GM13977 (cell line): ENCODE measurements around the gene KCNIP2.

Experiments
- DNase-seq: peaks from one replicate; pipeline ENCODE4 v3.0.0; 2012; ENCODE audit warnings: low spot score
- CTCF ChIP-seq: IDR thresholded peaks from 2 replicates; pipeline ENCODE4 v1.5.1; 2012; ENCODE audit warnings: mild to moderate bottlenecking, control low read depth; ENCODE audit not compliant: insufficient read depth; ENCODE audit errors: extremely low read depth, missing control alignments
- in situ Hi-C: fragments of 300-500 bp; cut with MboI; formaldehyde crosslinking; loops from one replicate; pipeline ENCODE4 v1.12.0; 2022; ENCODE audit warnings: low sequenced_read_pairs, low pct_unique_long_range_greater_than_20kb, mixed read lengths, inconsistent platforms; ENCODE audit not compliant: unreplicated experiment

KCNIP2 gene

DNA sequence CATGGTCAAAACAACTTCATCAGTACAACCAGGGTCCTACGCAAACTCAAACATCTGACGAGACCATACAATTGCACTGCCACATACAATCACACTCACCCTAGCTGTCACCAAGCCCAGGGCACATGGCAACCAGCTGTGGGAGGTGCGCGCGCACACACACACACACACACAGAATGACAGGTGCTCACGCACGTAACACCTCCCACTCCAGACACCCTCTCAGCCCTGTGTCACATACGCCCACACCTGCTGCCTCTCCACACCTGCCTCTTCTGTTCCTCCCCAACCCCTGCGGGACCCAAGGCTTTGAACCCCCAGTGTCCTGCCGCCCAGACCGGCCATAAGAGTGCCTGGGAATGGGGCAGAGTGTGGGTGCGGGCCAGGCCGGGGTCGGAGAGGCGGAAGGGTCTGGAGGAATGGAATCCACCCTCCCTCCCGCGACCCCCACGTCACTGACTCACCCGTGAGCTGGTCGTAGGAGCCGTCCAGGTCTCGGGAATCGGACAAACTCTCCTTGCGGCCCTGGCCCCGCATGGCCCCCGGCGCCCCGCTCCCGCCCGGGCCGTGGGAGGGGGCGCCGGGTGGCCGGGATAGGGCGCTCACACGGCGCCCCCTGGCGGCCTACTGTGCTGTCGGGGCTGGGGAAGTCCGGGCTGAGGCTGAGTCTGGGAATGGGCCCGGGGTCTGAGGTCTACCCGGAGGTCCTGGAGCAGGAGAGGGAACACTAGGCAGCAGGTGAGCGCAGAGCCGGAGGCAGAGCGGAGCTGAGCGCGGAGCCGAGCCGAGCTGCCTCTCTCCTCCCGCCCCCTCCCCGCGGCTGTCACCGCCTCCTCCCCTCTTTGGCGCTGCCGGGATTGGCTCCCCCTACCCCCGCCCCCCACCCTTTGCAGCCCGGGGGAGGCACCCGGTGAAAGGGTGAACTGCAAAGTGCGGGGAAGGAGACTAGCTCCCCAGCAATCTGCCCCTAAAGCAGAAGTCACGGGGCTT, at the start of gene KCNIP2:
KCNIP2 (minus strand) TSS at position 769 of the 990 bp plus-strand sequence; CDS start at position 537, 232 bp downstream.
- peak; percentile 91 for DNase-seq
- TF ChIP-seq CTCF = peak; percentile 72

DNA sequence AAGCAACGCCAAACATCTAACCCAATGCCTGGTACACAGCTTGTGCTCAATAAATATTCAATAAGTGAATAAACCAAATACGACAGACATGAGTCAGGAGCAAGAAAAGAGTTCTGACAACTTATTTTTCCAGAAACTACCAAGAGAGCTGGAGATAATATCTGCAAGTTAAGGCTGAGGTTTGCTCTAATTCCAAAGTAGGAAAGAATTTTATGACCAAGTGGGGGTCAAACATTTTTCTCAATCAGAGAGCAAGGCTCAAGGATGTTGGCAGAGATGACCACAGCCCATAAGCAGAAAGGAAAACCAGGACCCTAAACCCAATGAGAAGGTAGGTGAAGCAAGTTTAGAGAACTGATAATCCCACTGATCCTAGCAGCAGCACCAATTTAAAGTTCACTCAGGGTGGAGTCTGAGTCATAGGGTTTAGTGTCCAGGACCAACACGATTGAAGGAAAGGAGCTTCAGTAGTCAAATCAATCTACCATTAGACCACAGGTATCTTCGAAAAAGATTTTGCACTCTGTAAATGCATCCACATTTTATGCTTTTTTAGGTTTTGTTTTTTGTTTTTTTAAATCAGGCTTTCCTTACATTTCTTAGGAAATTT, 49.3 kb upstream of the KCNIP2 start:
- in situ Hi-C loops = loop anchor here (10.0 kb wide), 2 partner anchors 48 to 112 kb away; partner anchors contain the start of gene KCNIP2
- DNase-seq = no peak
- TF ChIP-seq CTCF = no peak

More for the DNA sequence above, at the start of gene KCNIP2:
- in situ Hi-C loops = loop anchor here (10.0 kb wide), 1 partner anchor 51 kb away; no protein-coding TSS in a partner anchor

GRCh38 chr10:101889256-101890210, 45.9 kb upstream of the KCNIP2 start:
- in situ Hi-C loops = loop anchor here (10.0 kb wide), 2 partner anchors 45 to 115 kb away; partner anchors contain the start of gene KCNIP2

GRCh38 chr10:101888251-101888949, 44.8 kb upstream of the KCNIP2 start:
- DNase-seq = no peak
- TF ChIP-seq CTCF = no peak
- in situ Hi-C loops = no loop called here

More at GRCh38 chr10:101889256-101890210, 45.9 kb upstream of the KCNIP2 start:
- TF ChIP-seq CTCF = peak; percentile 83
- DNase-seq = peak; percentile 65

DNA sequence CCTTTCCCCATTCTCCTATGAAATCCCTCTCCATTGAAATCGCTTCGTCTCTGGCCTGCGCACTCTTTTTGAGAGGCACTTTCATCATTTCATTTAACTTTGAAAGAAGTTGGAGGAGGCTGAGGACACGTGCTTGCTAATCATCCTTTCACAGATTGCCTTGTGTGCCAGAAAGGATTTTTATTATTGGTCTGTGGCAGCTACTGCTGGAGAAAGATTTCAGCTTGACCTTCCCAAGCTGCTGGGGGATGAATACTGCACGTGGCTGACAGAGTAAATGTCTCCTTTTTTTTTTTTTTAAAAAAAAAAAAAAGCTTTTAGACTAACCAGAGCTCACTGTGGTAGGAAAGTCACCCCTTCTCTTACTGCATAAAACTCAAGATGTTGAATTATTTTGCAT, 44.2 kb upstream of the KCNIP2 start:
- DNase-seq = no peak
- no peak for TF ChIP-seq CTCF
- in situ Hi-C loops = no loop called here
